HG03439 (cell line): Measurements from ENCODE around the gene SNCA.

ENCODE experiments used
- ATAC-seq: cut with Tn5 transposase; IDR thresholded peaks from one replicate; pipeline ENCODE4 v1.9.1; 2021; ENCODE audit warnings: mild to moderate bottlenecking, moderate library complexity; ENCODE audit not compliant: unreplicated experiment

Gene SNCA

GRCh38 chr4:89820010-89820409 is 17.0 kb downstream of the SNCA start:
- no peak for ATAC-seq

DNA sequence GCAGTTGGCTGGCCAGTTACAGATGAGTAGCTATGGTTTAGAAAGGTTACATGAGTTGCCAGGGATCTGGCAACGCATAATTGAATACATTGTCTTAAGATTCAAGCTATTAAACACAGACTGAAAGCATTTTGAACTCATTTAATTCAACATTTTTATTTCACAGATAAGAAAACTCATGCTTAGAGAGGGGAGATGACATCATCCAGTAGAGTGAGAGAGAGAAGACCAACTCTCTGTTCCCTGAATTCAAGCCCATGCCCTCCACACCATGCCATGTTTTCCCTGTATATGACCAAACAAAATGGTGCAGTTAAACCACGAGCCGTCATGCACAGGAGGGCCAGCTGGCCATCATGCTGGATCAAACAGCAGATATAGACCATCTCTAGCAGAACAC is 22.6 kb downstream of the SNCA start:
- ATAC-seq, result no peak

DNA sequence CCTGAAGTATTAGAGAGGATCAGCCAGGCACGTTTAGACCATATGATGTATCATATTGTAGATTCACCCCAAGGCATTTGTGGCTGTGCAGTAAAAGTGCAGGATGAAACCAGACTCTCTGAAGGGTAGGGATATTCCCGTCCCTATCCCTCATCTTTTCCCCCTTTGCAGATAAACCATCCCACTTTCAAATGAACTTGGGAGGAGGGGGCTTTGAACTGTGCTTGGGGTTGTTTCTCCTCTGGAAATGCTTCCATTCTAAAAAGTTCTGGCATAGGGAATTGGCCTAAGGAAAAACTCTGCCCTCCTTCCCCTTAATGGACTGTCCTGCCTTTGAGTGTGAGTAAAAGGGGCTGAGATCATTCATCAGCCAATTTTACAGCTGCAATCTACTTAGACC is 23.8 kb downstream of the SNCA start:
- no peak for ATAC-seq

- ATAC-seq, result no peak
Measured at GRCh38 chr4:89807441-89808140, 29.4 kb downstream of the SNCA start.

- ATAC-seq, result no peak
Measured at GRCh38 chr4:89805297-89805696, 31.7 kb downstream of the SNCA start.

GRCh38 chr4:89803915-89804314 is 33.0 kb downstream of the SNCA start:
- ATAC-seq, result no peak

DNA sequence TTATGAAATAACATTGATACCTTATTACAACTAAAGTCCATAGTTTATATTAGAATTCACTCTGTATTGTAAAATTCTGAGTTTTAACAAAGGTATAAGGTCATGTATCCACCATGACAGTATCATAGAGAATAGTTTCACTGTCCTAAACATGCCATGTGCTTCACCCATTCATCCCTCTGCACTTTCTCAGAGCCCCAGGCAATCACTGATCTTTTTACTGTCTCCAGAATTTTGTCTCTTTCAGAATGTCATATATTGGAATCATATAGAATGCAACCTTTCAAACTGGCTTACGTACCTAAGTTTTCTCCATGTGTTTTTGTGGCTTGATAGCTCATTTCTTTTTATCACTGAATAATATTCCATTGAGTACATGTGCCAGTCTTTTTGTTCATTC is 33.9 kb downstream of the SNCA start:
- no peak for ATAC-seq

DNA sequence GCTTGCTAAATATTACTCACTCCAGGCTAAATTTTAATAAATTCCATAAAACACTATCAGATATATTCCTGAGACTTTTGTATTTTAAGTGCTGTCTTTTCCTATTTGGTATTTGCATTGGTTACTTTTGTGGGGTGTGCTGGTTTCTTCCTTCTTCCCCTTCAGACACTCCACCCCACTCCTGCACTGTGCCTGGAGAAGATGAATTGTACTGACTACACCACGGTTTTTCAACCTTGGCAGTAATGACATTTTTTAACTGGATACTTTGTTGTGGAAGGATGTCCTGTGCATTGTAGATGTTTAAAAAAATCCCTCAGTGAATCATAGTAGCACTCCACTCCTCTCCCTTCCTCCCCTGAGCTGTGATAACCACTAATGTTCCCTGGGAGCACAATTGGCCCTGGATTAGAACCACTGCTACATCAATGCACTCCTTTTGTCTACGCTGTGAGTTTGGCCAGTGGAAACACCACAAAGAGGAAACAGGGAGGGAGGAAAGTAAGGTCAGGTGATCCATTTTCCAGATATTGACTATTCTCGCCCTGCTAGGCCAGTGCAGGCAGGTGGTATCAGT is 36.3 kb downstream of the SNCA start:
- no peak for ATAC-seq

- ATAC-seq, result no peak
Measured at GRCh38 chr4:89800012-89800516, 36.9 kb downstream of the SNCA start.

- ATAC-seq, result no peak
Measured at GRCh38 chr4:89799071-89799470, 37.9 kb downstream of the SNCA start.

DNA sequence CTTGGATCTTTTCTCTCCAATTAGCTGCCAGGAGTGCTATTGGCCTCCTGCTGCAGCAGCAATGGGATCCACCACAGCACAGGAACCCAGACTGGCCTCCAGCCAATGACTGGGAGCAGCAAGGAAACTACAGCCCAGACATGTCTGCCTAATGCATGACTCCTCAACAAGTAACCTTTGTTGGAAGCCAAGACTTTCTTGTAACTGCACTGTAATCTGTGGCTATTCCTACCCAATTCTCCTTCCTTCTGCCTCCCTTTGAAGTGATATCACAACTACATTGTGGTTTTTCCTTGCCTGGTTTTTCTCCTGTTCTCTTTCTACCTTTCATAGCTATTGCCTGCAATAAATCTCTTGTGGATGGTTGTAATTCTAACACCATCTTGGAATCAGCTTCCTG is 39.8 kb downstream of the SNCA start:
- no peak for ATAC-seq

- ATAC-seq, result no peak
Measured at GRCh38 chr4:89788206-89789072, 48.5 kb downstream of the SNCA start.

DNA sequence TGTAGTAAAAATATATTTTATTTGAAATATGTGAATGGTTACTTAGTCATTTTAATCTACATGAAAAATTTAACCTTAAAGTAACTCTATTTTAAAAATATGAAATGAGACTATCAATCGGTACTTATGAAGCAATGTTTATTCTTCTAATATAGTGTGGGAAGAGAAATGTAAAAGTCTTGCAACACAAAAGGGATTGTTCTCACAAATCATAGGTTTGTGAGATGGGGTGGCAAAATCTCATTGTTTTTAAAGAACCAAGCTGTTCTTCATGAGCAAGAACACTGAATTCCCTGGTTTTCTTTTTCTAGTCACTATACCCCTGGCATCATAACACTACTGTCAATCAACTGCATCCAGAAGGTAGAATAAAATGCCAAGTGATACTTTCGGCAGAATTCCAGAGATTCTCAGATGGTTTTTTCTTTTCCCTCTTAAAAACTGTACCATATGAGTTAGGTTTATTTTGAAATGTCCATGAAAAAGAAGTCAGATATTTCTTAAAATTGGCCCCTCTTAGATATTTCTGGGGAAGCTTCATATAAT is 52.2 kb downstream of the SNCA start:
- no peak for ATAC-seq

DNA sequence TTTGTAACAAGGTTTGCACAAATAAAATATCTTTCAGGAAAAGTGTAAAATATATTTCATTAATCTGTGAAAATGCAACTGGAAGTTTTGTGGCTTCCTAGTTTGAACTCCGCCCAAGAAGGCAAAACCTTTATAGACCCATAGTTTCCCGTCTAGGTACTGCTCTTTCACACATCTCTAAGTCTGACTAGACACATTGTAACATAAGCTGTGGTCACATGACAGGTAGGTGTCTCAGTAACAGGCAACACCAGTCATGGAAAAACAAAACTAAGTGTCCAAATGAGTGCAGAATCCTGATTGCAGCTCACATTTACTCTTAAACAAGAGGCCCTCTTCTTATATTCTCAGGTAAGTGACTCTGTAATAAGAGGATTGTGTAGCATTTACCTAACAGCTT is 55.6 kb downstream of the SNCA start:
- no peak for ATAC-seq

DNA sequence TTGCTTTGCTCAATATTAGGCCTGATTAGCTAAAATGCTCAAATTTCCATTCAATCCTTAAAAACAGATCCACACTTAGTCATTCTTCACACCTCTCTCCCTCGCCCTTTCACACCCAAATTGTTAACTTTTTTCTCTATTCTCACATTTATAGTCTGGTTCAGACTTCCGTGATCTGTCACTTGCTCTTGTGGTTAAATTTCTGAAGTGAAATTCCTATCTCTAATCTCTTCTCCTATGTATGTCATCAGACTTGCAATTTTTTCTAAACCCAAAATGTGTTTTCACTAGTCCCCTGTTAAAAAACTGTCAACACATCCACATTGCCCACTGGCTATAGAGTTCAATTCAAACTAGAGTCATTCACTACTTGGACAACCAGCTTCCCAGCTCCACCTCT is 63.2 kb downstream of the SNCA start:
- no peak for ATAC-seq

GRCh38 chr4:89769856-89770255 is 67.1 kb downstream of the SNCA start:
- no peak for ATAC-seq

GRCh38 chr4:89767924-89768323 is 69.0 kb downstream of the SNCA start:
- no peak for ATAC-seq

- no peak for ATAC-seq
Measured at GRCh38 chr4:89765966-89766365, 71.0 kb downstream of the SNCA start.

DNA sequence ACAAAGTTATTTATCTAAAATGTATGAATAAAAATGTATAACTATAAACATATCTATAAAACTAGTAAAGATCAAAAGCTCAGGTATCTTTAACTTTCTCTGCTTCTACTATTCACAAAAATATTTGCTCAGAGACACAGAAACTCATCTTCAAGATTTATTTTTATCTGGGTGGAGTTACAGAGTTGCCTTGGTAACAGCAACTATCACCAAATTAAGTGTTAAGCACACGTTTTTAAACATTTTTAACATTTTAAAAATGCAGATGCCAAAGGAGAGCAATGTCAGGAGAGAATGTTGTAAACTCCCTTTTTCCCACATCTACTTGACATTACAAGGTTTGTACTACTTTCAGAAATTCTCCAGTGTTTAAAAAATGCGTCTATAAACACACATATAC is 71.4 kb downstream of the SNCA start:
- no peak for ATAC-seq

DNA sequence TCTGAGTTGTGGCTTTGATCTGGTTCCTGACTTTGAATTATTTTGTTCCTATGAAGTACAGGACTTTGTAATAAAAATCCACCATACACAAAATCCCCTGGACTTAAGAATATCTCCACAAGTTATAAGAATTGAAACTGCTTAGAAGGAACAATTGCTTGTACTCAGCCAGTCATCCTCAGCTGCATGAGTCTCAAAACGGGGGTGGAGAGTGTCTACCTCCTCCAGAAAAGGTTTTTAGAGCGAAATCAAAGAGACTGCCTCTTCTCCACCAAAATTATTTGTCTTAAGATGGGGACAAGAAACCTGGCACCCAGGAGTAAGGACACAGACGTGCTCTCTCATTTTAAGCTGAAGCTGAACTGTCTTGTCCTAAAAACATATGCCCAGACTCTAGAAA is 74.7 kb downstream of the SNCA start:
- ATAC-seq, result no peak

DNA sequence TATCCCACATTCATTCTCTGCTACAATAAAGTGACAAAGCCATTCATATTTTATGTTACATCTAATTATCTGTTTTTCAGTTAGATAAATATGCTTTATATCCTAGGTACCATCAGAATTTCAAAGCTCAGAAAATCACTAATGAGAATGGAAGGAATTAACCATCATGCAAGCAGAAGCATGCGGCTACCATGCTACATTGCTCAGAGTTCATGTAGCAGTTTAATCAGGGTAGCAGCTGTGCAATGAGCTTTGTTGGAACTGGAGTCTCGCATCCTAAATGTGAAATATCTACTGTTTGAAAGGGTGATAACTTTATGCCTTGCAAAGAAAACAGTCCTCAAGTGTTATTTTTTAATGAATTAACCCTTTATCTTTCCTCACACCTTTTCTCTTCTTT is 77.5 kb downstream of the SNCA start:
- no peak for ATAC-seq
